Testis (tissue), 2 donors: ENCODE data around the gene C20orf144.

Experiments used
- CTCF ChIP-seq, 3 experiments: fragments of 450-650 bp in 2 of 3; fragments of 200-600 bp in 1 of 3; sonication (generic) in 1 of 3; IDR thresholded peaks; one replicate each; pipeline ENCODE4 v1.5.1; 2016 to 2019; ENCODE audit warnings: antibody characterized with exemption in 3 of 3, mild to moderate bottlenecking in 2 of 3, moderate library complexity in 1 of 3
- POLR2A ChIP-seq: fragments of 450-650 bp; IDR thresholded peaks from one replicate; pipeline ENCODE4 v1.6.1; 2017; ENCODE audit warnings: antibody characterized with exemption, mild to moderate bottlenecking, moderate library complexity

- no peak for TF ChIP-seq CTCF (IDR thresholded peaks at IDR 0.05)
- TF ChIP-seq POLR2A, result no peak
These were observed 6.5 kb downstream of the C20orf144 start for GRCh38 chr20:33668466-33669155.
